HG03025 (cell line): ENCODE measurements around the gene CDON.

Source experiments
- ATAC-seq: cut with Tn5 transposase; IDR thresholded peaks from one replicate; pipeline ENCODE4 v1.9.1; 2021; ENCODE audit warnings: mild to moderate bottlenecking, moderate library complexity; ENCODE audit not compliant: unreplicated experiment, low FRiP score

CDON gene

DNA sequence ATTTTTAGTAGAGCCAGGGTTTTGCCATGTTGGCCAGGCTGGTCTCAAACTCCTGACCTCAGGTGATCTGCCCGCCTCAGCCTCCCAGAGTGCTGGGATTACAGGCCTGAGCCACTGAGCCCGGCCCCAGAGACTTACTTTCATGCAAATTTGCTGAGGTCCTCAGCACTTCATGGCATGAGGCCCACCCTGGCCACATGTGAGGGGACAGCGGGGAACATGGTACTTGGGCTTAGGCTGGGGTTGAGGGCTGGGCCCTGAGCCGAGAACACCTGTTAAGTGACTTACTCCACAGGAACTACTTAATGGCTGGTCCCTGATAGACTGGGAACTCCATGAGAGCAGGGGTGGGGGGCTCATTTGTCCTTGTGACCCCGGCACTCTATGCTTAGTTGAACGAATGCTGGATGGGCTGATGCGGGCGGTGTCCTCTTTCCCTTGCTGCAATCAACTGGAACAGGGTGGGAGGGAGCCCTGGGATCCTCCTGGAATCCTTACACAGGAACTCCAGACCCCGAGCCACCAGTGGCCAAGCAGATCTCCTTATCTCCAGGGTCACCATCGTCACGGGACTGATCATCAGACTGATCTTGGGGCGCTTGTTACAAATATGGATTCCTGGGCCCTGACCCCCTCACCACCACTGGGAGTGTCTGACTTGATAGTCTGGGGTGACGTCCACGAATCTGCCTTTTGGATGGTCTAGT is 115.8 kb downstream of the CDON start:
- ATAC-seq, result no peak

DNA sequence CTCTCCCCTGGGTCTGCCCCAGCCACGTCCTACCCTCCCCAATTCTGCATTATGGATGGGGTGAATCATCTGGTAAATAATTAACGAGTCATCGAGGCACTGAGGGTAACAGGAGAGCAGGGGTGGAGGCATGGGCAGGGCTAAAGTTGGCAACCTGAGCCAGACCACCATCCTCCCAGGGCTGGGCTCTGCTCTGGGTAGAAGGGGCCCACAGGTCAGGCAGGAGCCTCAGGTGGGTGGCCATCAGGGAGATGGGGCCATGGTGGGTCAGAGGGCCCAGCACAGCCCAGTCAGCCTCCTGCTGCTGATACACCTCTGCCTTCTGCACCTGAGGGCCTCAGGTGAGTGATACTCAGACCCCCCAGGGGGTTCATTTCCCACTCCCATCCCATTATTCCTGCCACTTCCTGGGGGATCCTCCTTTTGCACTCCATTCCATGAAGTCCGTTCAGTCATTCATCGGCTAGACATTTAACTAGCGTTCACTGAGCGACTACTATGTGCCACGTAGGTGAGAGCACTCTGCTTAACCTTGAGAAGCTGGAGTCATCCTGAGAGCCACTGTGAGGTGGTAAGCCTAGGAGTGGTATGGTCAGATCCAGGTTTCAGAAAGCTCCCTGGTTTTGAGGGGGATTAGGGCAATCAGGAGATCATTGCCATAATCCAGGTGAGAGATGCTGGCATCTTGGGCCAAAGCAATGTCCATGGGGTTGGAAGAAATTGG is 116.7 kb downstream of the CDON start, which contains the start of gene VSIG10L2:
Gene VSIG10L2 (plus strand): TSS at position 248 of the 724 bp plus-strand sequence. CDS start 12 bp downstream, at position 260.
- ATAC-seq, result no peak

DNA sequence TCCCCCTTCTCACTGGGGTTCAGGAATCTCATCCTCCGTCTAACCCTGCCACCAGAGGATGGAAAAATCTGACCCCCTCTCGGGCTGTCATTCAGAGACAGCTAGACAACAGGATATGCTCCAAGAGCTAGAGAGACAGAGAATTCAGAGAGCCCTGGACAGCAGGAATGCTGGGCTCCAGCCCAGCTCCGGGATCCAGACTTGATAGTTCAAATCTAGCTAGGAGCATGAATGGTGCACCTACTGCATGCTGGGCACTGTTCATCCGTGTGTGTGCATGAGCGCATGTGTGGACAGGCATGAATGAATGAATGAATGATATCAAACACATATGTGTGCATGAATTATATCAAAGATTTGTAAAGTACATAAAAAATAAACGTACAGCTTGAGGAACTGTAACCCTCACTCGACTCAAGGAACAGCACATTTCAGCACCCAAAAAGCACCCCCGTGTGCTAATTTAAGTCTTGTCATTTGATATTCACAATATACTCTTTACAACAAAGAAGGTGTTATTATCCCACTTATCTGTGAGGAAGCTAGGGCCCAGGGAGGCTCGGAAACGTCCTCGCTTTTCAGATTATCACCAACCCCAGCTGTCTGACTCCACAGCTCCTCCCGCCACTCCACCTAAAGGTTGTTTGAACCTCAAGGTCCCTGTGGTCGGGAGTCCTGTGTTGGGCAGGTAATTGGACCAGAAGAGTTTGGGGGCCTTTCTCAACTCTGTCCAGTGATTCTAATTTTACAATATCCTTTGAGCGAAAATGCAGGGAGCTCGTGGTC is 117.5 kb downstream of the CDON start:
- no peak for ATAC-seq

DNA sequence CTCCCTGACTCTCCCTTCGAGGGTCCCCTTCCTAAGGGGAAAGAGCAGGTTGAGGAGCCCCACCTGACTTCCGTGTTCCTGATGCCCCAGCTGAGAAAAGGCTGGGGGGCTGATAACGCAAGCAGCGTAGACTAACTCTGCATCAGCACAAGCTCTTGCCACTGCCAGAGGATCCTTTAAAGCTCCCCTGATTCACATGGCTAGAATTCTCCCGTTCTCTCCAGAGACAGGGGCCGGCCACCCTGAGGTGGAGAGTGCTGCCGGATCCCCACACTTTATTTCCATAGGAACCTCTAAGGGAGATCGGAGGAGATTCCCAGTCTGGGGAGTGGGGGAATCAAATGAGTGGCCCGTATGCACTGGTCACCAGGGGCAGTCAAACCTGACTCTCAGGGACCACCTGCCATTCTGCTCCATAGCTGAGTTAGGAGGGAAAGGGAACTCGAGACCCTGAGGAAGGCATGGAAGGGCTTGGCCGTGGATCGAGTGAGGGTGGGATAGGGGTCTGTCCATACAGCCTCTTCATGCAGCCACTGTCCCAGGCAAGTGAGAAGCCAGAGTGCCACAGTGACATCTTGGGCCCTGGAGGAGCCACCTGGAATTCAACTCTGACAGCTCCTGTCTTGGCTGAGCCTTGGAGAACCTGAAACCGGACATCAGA is 118.2 kb downstream of the CDON start:
- no peak for ATAC-seq

DNA sequence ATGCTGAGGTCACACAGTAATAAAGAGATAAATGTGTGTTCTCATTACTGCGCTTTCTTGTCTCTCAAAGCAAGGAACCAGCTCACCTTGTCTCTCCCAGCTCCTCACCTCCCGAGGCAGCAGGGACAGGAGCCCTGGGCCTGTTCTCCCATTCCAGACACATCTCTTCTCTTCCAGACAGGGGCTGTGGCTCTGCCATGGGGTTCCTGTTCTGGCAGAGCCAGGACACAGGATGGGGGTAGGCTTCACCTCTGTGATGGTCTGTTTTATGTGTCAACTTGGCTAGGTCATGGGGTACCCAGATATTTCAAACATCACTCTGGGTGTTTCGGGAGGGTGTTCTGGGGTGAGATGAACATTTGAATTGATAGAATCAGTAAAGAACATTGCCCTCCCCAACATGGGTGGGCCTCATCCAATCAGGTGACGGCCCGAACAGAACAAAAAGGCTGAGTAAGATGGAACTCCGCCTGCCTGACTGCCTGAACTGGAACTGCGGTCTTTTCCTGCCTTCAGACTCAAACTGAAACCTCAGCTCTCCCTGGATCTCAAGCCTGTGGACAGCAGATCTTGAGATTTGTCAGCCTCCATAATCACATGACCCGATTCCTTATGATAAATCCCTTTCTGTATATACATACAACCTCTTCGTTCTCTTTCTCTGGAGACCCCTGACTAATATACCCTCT is 118.9 kb downstream of the CDON start:
- ATAC-seq, result no peak

DNA sequence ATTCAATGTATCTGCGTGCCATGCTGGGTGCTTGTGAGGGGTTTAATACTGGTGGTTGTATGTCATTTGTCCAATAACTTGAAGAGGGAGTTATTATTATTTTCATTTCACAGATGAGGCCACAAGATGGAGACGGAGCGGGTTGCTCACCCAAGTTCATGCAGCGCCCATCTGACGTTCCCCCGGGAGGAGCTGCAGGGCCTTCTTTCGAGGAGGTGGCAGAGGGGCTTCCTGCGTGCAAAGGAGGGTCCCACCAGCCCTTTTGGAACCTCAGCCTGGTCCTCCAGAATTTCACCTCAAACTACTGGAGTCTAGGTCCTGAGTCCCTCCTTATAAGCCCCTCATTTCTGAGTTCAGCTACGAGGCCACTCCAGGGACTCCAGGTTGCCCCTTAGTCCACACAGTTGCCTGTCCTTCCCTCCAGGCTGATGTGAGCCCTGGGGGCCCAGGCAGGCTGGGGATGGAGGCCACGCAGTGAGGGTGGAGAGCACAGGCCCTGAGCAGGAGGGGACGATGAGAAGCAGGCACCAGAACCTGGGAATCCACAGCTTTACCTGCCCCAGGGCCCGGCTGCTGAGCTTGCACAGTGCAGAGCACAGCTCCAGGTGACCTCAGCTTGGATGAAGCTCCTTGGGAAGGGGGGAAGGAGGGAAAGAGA is 119.8 kb downstream of the CDON start:
- ATAC-seq, result no peak

DNA sequence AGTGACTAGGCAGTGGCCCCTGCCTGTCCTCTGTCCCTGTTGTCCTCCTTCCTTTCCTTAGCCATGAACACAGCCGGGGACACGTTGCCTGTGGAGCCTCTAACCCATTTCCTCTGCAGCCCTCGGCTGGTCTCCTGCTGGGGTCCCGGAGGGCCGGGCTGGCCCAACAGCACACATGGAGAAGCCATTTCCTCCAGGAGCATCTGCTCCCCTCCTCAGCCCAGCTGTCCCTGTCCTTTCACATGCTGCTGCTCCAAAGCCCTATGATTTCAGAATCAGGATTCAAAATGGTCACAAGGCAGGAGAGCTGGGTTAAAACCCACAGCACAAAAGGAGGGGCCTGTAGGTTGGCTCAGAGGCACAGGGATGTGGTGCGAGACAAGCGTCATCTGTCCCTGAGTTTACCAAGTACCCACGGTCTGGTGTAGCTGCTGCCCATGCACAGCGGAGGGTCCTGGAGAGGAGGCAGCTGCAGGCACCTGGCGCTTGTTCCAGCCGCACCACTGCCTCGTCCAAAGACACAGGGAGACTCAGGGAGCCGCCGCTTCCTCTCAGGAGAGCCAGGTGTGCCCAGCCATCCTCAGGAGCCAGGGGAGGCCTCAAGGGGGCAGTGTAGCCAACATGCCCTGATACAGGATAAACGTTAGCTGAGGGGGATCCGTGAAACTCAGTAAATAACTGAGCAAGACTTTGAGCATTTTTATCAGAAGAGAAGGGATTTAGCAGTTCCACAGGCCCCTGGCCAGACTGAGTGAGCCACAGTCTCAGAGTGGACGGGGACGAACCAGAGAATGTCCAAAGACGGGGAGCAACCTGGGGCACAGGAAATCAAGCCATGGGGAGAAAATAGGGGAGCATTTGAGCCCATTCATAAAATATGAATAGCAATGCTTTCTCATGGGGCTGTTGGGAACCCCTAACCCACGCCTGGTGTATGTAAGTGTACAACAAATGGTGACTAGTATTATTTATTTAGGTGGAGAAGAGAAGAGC is 120.8 kb downstream of the CDON start:
- ATAC-seq, result no peak

DNA sequence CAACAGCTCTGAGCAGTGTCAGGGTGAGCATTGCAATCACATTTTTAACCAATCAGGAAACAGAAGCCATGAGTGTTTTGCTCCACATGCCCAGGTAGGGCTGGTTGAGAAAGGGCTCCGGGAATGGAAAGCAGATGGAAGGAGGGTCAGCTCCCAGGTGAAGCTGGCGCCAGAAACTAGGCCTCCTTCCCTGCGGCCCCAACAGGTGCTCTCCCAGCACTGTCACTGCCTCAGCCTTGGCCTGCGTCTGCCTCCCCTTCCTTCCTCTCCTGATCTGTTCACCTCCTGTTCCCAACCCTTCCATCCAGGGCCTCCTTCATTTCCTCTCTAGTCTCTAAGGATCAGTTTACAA is 121.4 kb downstream of the CDON start:
- ATAC-seq, result no peak

DNA sequence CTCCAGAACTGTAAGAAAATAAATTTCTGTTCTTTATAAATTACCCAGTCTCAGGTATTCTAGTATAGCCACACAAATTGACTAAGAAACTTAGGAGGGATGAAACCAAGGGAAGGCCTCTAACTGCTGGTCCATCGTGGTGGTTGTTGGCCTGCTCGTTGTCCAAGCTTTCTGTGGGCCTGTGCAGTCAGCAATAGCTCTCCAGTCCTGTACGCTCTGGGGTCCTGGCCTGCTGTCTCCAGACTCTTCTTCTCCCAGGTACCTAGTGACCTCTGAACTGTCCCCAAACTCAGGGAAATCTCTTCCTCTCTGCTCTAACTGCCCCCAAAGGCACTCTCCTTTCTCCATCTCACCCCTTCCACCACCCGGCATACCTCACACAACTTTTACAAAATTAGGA is 122.5 kb downstream of the CDON start:
- ATAC-seq, result no peak

DNA sequence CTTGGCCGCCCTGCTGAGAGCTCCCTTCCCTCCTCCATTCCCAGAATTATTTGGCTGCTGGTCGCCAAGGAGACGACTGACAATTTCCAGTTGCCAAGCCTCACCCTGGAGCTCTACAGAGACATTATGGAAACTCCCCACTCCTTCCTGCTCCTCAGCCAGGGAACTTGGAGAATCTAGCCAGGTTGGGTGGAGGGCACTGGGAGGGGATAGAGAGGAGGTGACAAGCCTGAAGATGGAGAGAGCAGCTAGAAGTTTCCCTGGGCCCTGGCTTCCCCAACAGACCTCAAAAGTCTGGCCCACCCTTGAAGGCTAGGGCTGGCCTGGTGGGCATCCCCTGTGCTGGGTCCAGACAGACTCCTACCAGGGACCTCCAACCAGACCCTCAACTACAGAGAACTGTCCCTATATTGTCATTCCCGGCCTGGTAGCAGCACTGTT is 123.6 kb downstream of the CDON start:
- ATAC-seq, result no peak

DNA sequence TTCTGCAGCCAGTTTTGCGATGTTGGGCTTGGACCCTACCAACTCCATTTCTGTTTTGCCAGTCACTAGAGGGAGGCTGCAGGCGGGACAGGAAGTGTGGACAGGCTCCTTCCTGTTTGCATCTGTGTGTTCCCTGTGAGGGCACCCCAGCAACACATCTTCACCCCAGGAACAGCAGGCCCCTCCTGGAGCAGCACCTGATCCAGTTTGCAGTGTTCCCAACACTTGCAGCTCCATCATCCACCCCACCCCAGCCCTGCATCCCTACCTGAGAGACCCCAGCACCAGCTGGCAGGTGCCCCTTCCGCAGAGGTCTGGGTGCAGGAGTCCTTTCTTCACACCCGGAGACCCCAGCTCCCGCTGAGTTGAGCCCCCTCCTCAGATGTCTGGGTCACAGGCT is 124.2 kb downstream of the CDON start:
- ATAC-seq, result no peak

DNA sequence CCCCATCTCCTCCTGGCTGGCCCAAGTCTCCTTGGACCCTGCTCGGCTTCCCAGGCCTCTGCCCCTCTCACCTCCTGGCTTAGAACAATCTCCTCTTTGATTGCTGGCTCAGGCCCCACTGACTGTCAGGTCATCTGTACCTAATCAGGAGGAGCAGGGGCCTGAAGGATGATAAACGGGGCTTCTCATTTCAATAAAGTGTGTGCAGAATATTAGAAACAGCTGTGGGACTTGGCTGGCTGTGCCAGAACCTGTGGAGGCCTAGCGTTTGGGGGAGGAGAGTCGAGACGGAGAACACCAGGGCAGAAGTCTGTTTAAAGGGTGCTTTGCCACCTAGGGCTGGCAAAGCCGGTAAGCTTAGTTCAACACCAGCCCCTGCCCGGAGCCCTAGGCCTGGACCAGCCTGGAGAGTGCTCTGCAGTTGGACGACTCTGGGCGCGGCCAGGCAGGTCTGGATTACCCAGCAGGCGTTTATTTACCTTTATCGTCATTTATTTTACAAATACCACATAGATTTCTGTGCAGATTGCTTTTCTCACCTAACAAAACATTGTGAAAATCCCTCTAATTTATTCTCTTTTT is 127.0 kb downstream of the CDON start:
- ATAC-seq, result no peak

DNA sequence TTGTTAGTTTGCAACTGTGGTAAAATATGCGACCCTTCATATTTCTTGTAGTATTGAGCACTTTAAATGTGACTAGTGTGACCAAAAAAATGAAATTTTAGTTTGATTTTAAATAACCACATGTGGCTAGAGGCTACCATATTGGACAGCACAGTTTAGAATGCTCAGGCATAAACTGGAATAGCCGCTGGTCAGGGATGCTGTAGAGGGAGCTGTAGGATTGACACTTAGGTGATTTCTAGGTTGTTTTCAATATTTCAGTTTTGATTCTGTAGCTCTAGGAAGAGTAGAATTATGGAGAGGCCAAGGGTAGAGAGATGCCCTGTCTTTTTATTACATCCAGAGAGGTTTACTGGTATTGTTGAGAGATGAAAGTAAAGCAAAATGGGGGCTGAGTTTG is 127.6 kb downstream of the CDON start:
- no peak for ATAC-seq

DNA sequence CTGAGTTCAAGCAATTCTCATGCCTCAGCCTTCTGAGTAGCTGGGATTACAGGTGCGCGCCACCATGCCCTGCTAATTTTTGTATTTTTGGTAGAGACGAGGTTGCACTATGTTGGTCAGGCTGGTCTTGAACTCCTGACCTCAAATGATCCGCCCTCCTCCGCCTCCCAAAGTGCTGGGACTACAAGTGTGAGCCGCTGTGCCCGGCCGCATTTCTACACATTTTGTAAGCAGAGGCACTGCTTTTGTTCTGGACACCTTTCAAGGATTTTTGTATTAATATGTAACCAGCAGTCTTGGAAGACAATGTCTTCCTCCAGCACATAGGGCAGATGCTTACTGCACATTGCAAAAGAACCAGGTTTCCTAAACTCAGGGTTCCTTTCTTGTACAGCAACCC is 128.2 kb downstream of the CDON start:
- no peak for ATAC-seq

DNA sequence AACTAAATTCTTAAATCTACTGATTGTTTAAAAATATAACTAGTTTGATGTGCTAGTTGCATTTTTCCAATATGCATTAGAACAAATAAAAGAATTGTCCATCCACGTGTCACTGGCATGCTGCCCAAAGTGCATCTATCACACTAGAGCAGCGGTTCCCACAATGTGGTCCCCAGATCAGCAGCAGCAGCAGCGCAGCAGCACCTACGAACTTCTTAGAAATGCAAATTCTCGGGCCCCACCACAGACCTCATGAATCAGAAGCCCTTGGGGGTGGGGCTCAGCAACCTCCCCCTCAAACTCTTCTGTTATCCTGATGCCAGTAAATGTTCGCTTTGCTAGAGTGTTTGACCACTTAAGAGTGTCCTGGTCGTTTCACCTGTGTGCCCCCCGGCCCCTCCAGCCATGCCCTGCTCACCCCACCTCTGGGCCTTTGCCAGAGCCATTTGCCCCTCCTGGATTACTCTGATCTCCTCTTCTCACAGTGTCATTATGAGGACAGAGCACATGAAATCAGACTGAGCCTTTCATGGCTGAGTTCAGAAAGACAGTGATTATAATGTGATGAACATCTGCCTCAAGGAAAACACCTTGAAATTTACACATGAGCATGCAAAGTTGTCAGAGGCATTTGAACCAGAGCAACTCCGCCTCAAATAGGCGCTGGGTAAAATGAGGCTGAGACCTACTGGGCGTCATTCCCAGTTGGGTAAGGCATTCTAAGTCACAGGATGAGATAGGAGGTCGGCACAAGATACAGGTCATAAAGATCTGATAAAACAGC is 129.4 kb downstream of the CDON start:
- no peak for ATAC-seq

DNA sequence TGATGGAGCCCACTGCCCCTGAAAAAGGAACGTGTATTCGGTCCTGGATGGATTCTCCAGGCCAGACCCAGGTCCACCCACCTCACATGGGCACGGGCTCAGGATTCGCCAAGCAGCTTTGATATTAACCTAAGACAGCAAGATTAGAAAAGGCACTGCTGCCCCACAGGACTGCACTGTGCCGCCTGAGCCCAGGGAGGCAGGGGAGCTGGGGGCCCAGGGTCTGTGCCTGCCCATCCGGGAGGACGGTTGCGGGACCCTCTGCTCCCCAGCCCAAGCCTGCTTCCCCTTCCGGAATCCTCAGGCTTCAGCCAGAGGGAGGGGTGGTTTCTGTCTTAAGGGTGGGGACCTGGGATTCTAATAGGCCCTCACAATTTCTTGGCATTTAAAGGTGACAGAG is 130.4 kb downstream of the CDON start:
- no peak for ATAC-seq

DNA sequence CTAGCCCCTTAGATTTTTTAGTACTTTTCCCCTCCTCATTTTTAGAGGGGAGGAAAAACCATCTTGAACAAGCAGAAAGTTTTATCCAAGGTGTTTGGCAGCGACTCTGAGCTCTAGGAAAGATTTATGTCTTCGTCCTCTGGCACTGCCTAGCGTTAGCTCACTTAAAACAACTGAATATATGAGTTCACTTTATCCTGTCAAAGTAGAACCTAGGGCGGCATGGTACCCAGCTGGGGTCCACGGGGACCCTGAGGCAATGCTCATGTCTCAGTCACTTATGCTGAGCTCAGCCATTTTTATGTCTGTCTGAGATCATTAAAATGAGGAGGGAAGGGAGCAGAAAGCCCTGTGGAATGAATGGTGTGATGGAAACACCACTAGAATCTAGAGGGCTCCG is 131.0 kb downstream of the CDON start:
- no peak for ATAC-seq

DNA sequence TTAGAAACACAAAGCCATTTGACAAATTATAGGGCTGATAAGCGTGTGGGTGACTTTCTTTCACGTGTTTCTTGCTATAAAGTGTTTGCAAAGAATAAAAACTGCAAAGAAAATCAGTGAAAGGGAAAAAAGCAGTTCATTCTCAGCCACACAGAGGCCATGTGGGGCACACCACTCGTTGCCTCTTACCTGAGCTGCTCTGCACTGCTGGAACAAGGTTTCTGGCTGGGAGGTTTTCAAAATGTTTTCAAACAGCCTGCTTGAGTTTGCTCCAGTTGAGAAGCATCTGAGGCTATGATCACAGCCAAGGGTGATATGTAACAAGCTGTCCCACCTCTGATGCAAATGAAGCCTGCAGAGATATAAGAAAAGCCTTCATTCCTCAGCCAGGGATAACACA is 131.6 kb downstream of the CDON start:
- ATAC-seq, result no peak
